NCI-H345 treated with DMSO at 0.1 percent for 48 hours (cell line): Measurements from ENCODE around the gene CATSPER2.
"Not testable (repeated sequence)": the region's sequence is repeated elsewhere in the genome, so short reads cannot be mapped to it uniquely, and the experiment has no call there.

Experiments used
- DNase-seq: peaks from one replicate; lab custom pipeline; 2025; ENCODE audit not compliant: unreplicated experiment; lab: John Stamatoyannopoulos, UW

The CATSPER2 gene

GRCh38 chr15:43648649-43649429 is at the start of gene CATSPER2:
CATSPER2 (minus strand) TSS chr15:43648844; CDS start chr15:43648061, 783 bp downstream.
- no peak for DNase-seq

- not testable (repeated sequence) for DNase-seq
Measured at GRCh38 chr15:43693148-43694022, 44.7 kb upstream of the CATSPER2 start, which contains the start of gene CKMT1A. CKMT1A (plus strand) TSS chr15:43693859; CDS start chr15:43694051, 192 bp downstream.

- DNase-seq, result not testable (repeated sequence)
Measured at GRCh38 chr15:43692679-43693078, 44.0 kb upstream of the CATSPER2 start.

GRCh38 chr15:43689604-43690301 is 41.1 kb upstream of the CATSPER2 start:
- not testable (repeated sequence) for DNase-seq

GRCh38 chr15:43674175-43674574 is 25.5 kb upstream of the CATSPER2 start:
- not testable (repeated sequence) for DNase-seq

- not testable (repeated sequence) for DNase-seq
Measured at GRCh38 chr15:43666177-43666576, 17.5 kb upstream of the CATSPER2 start.

GRCh38 chr15:43663333-43663732 is 14.7 kb upstream of the CATSPER2 start:
- not testable (repeated sequence) for DNase-seq

- DNase-seq, result not testable (repeated sequence)
Measured at GRCh38 chr15:43662293-43662692, 13.6 kb upstream of the CATSPER2 start.

GRCh38 chr15:43659727-43660126 is 11.1 kb upstream of the CATSPER2 start:
- not testable (repeated sequence) for DNase-seq

GRCh38 chr15:43649430-43649926 is 834 bp upstream of the CATSPER2 start:
- DNase-seq, result not testable (repeated sequence)

GRCh38 chr15:43638464-43639204 is 10.0 kb downstream of the CATSPER2 start:
- DNase-seq, result not testable (repeated sequence)

GRCh38 chr15:43626937-43627336 is 21.7 kb downstream of the CATSPER2 start:
- not testable (repeated sequence) for DNase-seq

GRCh38 chr15:43625106-43625505 is 23.5 kb downstream of the CATSPER2 start:
- no peak for DNase-seq

- DNase-seq, result not testable (repeated sequence)
Measured at GRCh38 chr15:43622068-43622799, 26.4 kb downstream of the CATSPER2 start.

- DNase-seq, result not testable (repeated sequence)
Measured at GRCh38 chr15:43618700-43619099, 29.9 kb downstream of the CATSPER2 start, which contains the start of gene STRC. STRC (minus strand) TSS chr15:43618800; CDS start chr15:43618722, 78 bp downstream.

- not testable (repeated sequence) for DNase-seq
Measured at GRCh38 chr15:43617750-43618149, 30.9 kb downstream of the CATSPER2 start.

- not testable (repeated sequence) for DNase-seq
Measured at GRCh38 chr15:43602233-43602632, 46.4 kb downstream of the CATSPER2 start.

GRCh38 chr15:43600200-43600599 is 48.4 kb downstream of the CATSPER2 start:
- not testable (repeated sequence) for DNase-seq

- DNase-seq, result not testable (repeated sequence)
Measured at GRCh38 chr15:43599131-43599530, 49.5 kb downstream of the CATSPER2 start.
